ENCODE data around the gene CYP11A1. TPM values are rescaled to one million over a fixed set of nuclear protein-coding genes. Genes with fewer than 3 reads are reported as not detected.

The CYP11A1 gene
- total RNA-seq, 1 experiment from 2014 or later, result not detected

DNA sequence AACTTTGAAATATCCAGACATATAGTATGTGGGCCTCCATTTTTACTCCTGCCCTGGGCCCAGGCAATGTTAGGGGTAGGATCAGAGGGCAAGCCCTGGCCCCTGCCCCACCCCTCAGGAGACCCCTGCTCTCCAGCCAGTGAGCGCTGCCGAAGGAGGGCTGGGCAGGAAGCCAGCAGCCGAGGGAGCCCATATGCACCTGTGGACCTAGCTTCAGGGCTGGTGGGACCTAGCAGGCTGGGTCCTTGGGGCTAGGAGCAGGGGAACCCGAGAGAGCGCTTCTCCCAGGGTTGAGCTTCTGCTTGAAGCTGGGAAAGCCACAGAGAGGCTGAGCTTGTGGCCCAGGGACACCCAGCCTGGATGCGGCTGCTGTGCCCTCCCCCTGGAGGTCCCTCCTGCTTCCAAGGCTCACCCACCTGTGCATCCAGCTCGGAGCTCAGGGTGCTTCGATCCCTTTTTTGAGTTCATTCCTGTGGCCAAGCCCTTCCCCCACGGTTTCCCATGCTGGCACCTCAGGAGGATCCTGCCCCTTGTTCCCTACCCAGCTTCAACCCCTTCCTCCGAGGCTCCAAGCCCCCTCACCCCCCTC lies 21.0 kb upstream of the CYP11A1 start:
- no peak for DNase-seq (ENCODE audit: low spot score)

- no peak for DNase-seq (ENCODE audit: low spot score)
Measured at GRCh38 chr15:74387621-74388362, 20.3 kb upstream of the CYP11A1 start.

- no peak for DNase-seq (ENCODE audit: low spot score)
Measured at GRCh38 chr15:74387141-74387541, 19.7 kb upstream of the CYP11A1 start.

DNA sequence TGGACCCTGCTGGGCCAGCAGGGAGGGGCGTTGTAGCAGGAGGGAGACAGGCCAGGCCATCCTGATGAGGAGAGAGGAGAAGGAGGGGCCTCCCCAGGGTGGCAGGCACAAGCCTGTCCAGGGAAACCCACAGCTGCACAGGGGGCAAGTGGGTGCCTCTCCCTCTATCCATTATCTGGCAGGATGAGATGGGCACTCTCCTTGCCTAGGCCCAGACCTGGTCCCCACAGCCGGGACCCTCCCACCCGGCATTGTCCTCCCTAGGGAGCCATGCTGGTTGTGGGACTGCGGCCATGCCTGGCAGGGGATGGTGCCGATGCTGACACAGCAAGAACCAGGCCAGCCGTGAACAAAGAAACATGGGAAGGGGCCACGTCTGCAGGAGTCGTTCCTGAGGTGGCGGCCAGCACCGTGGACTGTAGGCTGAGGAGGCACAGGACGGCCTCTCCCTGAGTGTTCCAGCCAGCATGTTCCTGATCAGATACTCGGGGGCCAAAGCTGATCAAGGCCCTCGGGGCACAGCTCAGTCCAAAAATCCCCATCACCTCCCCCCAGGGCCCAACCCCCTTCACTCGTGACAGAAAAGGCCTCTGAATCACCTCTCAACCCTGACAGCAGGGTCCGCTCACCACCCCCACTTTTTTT lies 19.2 kb upstream of the CYP11A1 start:
- DNase-seq (ENCODE audit: low spot score), result no peak

DNA sequence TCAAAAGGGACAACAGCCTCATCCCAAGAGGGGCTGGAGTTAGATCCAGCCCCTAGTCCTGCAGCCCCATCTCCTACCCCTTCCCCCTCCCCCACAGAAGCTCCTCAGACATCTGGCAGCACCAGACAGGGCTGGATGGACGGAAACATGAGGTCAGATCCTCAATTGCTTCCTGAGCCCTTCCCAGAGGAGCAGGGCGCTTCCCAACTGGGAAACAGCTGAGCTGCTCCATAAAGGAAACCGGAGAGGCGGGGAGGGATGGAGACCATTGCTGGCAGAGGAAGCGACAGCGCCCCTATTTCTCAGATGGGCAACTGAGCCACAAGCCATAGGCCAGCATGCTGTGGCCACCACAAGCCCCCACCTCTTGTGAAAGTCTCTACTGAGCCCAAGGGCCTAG lies 18.3 kb upstream of the CYP11A1 start:
- DNase-seq (ENCODE audit: low spot score), result no peak

DNA sequence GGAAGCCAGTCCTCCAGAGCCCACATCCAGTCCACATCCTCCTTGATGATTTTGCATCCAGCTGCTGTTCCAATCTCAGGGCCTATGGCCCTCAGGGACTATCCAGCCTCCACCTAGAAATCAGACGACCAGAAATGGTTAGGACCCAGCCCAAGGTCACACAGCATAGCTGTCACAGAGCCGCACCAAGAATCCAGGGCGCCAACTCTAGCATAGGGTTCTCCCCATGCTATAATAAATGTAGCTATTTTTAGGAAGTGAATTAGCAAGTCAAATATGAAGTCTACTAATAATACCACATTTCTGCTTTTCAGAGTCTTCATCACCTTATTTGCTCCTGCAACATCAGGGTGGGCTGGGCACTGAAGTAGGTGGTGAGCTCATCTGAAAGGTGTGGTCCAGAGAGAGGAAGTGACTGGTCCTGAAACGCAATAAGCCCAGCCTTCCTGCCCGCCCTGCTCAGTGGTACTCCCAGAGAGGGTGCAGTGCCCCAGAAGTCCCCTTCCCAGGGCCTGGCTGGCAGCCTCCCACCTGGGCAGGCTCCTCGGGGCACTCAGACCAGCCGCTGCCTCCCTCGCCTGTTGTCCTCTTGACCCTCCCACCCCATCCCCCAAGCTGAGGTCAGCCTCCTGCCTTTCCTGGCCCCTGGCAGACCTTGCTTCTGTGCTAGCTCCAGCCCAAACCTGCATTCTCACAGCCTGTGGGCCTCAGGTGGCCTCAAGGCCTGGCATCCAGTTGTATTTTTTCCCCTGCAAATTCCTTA lies 17.6 kb upstream of the CYP11A1 start:
- DNase-seq (ENCODE audit: low spot score), result peak; percentile 37

- DNase-seq (ENCODE audit: low spot score), result no peak
Measured at GRCh38 chr15:74384566-74384880, 17.1 kb upstream of the CYP11A1 start.

DNA sequence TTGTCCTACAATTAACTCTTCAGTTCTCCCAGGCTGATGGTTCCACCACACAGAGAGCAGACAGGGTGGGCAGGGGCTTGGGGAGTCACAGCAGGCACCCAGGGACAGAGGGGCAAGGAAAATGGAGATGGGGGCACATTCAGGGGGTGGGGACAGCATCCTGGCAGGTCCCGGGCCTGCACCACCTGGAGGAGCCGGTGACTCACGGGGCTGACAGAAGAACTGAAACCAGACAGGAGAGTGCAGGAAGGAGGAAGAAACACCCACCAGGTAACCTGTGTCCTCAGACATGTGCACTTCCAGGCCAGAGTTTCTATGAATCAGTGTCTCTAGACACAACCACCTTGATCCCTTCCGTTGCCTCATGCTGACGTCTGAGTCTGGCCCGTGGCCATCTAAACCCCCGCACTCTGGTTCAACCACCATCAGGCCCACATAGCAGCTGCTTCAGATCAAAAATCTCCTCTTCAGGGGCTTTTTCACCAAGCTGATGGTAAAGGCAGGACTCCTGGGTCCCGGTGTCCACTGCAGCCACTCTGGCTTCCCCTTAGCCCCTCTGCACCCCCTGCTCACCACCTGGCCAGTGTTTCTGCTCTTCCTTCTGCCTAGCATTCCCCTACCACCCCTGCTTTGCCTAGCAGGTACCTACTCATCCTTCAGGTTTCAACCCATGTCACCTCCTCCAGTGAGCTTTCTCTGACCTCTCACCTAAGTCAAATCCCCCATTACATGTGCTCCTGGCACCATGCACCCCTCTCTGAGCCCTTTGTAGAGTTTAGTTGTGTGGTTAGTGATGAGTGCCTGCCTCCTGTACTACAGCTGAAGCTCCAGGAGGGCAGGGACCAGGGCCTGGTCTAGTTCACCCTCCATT lies 16.5 kb upstream of the CYP11A1 start:
- DNase-seq (ENCODE audit: low spot score), result no peak

DNA sequence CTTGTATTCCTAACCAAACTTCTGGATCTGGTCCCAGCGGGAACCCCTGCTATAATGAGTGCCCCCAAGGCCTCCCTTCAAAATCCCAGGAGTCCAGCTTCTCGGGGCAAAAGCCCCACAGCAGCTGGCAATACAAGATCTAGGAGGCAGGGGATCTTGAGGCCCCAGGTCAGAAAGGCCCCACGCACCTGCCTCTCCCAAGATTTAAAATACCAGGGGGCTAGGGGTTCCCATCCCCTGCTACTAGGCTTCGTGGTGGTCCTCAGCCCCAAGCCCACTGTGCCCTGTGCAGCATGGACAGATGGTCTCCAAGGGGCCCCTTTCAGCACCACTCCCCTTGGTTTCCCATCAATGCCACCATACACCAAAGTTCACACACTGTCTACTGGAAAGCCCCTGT lies 15.8 kb upstream of the CYP11A1 start:
- DNase-seq (ENCODE audit: low spot score), result no peak

DNA sequence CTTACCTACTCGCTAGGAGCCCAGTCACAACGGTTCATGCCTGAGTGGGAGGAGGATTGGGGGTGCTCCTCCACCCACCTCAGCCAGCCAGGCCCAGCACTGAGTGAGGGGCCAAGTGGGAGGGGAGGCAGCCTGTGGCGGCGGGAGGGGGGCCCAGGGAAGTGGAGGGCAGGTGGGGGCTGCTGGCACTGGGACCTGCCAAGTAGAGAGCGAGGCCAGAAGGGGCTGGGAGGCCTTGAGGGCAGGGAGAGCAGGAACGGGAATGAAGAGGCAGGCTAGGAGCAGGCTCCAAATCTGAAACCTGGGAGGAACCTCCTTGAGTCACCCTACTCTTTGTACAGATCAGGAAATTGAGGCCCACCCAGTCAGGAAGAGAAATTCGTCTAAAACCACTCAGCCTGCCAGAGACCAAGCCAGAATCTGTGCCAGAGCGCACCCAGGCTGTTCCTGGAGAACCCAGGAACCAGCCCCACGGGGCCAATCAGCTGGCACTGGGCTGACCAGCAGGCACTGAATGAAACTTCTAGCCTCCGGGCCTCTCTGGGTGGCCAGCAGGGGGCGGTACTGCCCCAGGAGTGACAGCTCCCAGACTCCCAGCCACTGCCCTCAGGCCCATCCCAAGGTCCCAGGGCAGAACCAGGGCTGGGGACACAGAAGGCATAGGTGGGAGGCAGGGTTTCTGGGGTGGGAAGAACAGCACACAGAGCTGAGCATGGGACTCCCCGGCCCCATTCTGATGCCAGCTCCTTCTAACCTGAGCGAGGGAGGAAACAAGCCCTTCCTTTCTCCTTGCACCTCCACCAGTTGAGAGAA lies 14.8 kb upstream of the CYP11A1 start:
- peak; percentile 57 for DNase-seq (ENCODE audit: low spot score)

GRCh38 chr15:74381481-74381880 lies 14.0 kb upstream of the CYP11A1 start:
- DNase-seq (ENCODE audit: low spot score), result no peak

DNA sequence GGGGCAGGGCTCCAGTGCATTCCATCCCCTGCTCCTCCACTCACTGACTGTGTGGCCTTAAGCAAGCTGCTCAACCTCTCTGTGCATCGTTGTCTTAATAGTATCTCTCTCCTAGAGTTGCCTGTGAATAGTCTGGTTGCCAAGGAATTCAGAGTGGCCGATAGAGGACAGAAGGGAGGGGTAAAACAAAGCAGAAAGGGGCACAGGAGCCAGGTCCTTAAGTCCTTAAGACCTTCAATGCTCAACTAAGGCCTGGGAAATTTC lies 13.7 kb upstream of the CYP11A1 start:
- no peak for DNase-seq (ENCODE audit: low spot score)

- DNase-seq (ENCODE audit: low spot score), result no peak
Measured at GRCh38 chr15:74380361-74381189, 13.1 kb upstream of the CYP11A1 start.

GRCh38 chr15:74378848-74379247 lies 11.4 kb upstream of the CYP11A1 start:
- DNase-seq (ENCODE audit: low spot score), result no peak

DNA sequence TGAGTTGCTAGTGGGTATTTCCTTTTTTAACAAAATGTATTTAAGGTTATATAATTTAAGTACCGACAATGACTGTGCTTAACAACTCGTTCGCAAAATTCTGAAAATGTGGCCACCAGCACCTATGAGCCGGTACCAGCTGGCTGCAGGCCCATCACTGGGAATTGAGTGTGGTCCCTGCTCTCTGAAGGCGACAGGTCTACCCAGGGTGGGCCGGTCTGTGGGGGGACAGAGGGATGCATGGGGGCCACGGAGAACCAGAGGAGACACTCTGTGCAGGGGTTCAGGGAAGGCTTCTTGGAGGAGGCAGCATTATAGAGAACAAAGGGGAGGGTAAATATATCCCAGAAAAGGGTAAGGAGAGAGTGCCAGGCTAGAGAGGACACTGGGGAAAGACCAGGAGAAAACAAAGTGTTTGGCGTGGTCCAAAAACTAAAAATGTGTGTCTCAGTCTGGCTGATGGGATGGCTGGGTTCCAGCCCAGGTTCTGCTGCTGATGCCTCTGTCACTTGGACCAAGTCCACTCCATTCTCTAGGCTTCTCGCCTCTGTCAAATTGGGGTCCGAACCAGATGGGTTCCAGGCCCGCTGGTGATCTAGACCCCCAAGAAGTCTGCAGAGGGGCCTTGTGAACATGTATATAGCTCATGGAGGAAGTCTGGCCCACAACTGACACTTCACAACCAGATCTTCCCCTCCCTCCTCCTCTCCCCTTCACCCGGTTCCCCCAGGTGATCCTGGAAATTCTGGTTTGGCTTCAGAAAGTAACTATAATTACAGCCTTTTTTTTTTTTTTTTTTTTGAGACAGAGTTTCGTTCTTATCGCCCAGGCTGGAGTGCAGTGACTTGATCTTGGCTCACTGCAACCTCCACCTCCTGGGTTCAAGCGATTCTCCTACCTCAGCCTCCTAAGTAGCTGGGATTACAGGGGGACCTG lies 10.7 kb upstream of the CYP11A1 start:
- no peak for DNase-seq (ENCODE audit: low spot score)

- DNase-seq (ENCODE audit: low spot score), result no peak
Measured at GRCh38 chr15:74376825-74377581, 9.6 kb upstream of the CYP11A1 start.

- DNase-seq (ENCODE audit: low spot score), result no peak
Measured at GRCh38 chr15:74376226-74376625, 8.8 kb upstream of the CYP11A1 start.

- DNase-seq (ENCODE audit: low spot score), result peak; percentile 72
Measured at GRCh38 chr15:74375303-74375693, 7.9 kb upstream of the CYP11A1 start.
